Neural crest cell (in vitro differentiated cells): ENCODE data around the gene ITIH5. TPM values are rescaled to one million over a fixed set of nuclear protein-coding genes. Genes with fewer than 3 reads are reported as not detected.
"Not testable (repeated sequence)": the region's sequence is repeated elsewhere in the genome, so short reads cannot be mapped to it uniquely, and the experiment has no call there.

Experiments used
- DNase-seq: peaks from one replicate; pipeline ENCODE4 v3.0.0; 2021; ENCODE audit warnings: low read depth, mixed read lengths, low spot score
- H3K27ac Mint-ChIP-seq: one replicate; pipeline ENCODE4 v1.8.0; 2021; ENCODE audit warnings: mild to moderate bottlenecking, mixed read lengths; ENCODE audit not compliant: unreplicated experiment
- H3K27me3 Mint-ChIP-seq: 2 replicates; pipeline ENCODE4 v1.8.0; 2021; ENCODE audit warnings: low read depth, mild to moderate bottlenecking, mixed read lengths
- H3K36me3 Mint-ChIP-seq: 2 replicates; pipeline ENCODE4 v1.8.0; 2021; ENCODE audit warnings: low read depth, mild to moderate bottlenecking, mixed read lengths
- H3K4me1 Mint-ChIP-seq: 2 replicates; pipeline ENCODE4 v1.8.0; 2021; ENCODE audit warnings: mixed read lengths
- H3K4me3 Mint-ChIP-seq: one replicate; pipeline ENCODE4 v1.8.0; 2021; ENCODE audit warnings: mild to moderate bottlenecking, mixed read lengths
- H3K9me3 Mint-ChIP-seq: 2 replicates; pipeline ENCODE4 v1.8.0; 2021; ENCODE audit warnings: mixed read lengths
- total RNA-seq: library from RNA; stranded (reverse); gene quantifications from 2 replicates; pipeline ENCODE4 v1.2.1, GENCODE V29; 2021
- TF ChIP-seq, protein P1 (sequence below): fragments of 200-600 bp; sonication (generic); conservative IDR thresholded peaks from 2 replicates; pipeline ENCODE4 v1.5.0; 2021; ENCODE audit warnings: antibody characterized with exemption, mild to moderate bottlenecking

The ITIH5 gene
- total RNA-seq, 1 donor from 2014 or later, result not detected

DNA sequence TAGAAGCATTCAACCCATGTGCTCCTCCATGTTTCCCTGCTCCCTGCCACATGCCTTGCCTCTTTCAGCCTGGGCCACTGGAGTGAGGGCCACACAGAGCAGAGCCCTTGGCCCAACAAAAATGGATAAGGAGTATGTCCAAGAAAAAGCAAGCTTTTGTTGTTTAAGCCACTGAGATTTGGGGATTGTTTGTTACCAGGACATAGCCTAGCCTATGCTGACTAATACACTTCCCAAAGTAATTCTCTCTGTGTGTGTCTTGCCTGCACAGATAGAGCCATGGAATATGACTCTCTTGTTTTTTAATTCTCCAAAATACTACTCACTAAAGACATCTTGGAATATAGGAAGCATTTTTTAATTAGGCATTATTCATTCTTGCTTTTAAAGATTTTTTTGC, 22.8 kb upstream of the ITIH5 start:
- no peak overlapping the region for H3K27ac Mint-ChIP-seq
- H3K9me3 Mint-ChIP-seq, result peaks cover 6% of the 10 kb centered on the region
- no peak for DNase-seq
- H3K36me3 Mint-ChIP-seq, result peaks cover 3% of the 10 kb centered on the region
- TF ChIP-seq, protein P1, sequence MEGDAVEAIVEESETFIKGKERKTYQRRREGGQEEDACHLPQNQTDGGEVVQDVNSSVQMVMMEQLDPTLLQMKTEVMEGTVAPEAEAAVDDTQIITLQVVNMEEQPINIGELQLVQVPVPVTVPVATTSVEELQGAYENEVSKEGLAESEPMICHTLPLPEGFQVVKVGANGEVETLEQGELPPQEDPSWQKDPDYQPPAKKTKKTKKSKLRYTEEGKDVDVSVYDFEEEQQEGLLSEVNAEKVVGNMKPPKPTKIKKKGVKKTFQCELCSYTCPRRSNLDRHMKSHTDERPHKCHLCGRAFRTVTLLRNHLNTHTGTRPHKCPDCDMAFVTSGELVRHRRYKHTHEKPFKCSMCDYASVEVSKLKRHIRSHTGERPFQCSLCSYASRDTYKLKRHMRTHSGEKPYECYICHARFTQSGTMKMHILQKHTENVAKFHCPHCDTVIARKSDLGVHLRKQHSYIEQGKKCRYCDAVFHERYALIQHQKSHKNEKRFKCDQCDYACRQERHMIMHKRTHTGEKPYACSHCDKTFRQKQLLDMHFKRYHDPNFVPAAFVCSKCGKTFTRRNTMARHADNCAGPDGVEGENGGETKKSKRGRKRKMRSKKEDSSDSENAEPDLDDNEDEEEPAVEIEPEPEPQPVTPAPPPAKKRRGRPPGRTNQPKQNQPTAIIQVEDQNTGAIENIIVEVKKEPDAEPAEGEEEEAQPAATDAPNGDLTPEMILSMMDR, result no peak
- peaks cover 13% of the 10 kb centered on the region for H3K27me3 Mint-ChIP-seq
- H3K4me1 Mint-ChIP-seq, result peaks cover 6% of the 10 kb centered on the region
- H3K4me3 Mint-ChIP-seq, result no peak overlapping the region

DNA sequence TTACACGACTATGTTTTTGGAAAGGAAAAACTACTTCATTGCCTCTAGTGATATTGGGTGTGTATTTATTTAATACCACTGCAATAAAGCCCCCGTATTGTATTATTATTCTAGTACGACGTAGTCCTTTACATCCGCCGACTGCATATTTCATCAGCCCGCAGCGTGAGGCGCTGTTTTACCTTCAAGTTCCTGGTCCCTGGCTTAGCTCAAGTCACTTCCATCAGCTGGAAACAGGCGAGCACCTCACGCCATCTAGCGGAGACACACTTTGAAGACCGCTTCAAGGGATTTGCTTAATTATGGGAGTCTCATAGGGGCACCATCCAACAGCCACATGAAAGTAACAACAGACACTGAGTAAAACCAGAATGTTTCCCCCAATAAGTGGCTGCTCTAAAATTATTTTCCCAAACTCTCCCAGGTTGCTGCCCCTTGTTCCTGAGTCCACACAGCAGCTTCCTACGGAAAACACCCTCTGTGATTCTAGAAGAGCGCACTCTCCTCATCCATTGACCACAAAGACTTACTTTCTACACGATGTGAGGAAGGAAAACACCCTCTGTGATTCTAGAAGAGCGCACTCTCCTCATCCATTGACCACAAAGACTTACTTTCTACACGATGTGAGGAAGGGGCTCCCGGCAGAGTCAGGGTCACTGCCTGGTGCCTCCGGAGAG, 20.6 kb upstream of the ITIH5 start:
- H3K36me3 Mint-ChIP-seq, result no peaks in the 10 kb centered on the region
- peaks cover 36% of the 10 kb centered on the region for H3K27me3 Mint-ChIP-seq
- no peak overlapping the region for H3K4me3 Mint-ChIP-seq
- DNase-seq, result peak; percentile 78
- peaks cover 5% of the 10 kb centered on the region for H3K9me3 Mint-ChIP-seq
- peaks cover 6% of the 10 kb centered on the region for H3K4me1 Mint-ChIP-seq
- TF ChIP-seq, protein P1, result peak; percentile 93
- H3K27ac Mint-ChIP-seq, result no peak overlapping the region

DNA sequence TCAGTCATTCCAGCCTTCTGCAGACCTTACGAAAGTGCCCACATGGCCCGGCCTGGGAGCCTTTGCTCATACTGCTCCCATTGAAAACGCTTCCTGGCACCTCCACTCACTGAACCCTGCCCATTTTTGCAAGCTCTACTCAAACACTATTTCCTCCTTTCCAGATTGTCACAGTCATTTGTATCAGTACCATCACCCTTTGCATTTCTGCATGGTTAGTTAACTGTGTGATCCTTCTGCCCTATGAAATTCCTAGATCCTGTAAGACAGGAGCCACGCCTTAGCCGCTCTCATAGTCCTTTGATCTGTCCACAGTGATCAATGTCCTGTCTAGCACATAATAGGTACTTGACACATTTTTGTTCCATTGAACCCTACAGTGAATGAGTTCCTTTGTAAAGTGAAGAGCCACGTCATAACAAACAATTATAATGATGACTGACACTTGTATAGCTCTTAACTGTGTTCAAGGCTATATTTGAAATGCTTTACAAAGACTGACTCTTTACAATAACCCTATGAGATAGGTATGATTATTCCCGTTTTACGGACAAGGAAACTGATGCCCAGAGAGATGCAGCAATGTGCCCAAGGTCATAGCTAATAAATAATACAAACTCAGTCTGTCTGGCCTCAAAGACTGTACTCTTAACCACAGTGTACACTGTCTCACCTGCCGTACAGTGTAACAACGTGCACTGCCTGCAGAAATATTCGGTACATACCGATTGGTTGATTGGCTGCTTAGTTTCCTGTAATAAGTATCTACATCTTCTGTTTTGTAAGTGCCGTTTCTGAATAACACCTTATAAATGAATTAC, 19.8 kb upstream of the ITIH5 start:
- Mint-ChIP-seq H3K9me3 (peaks cover 5% of the 10 kb centered on the region), H3K36me3 (no peaks in the 10 kb centered on the region), H3K4me1 (peaks cover 6% of the 10 kb centered on the region), H3K27me3 (peaks cover 38% of the 10 kb centered on the region), H3K27ac (no peak overlapping the region), H3K4me3 (no peak overlapping the region)
- TF ChIP-seq, protein P1, result no peak
- no peak for DNase-seq

DNA sequence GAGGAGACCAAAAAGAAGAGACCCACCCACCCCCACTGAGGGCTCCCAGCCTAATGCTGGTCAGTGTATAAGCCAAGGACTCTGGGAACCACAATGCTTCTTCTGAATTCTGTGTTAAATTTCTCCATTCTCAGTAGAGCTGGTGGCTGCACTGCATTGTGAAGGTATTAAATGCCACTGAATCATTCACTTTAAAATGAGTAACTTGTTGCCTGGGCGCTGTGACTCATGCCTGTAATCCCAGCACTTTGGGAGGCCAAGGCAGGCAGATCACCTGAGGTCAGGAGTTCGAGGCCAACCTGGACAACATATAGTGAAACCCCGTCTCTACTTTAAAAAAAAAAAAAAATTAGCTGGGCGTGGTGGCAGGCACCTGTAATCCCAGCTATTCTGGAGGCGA, 13.3 kb upstream of the ITIH5 start:
- not testable (repeated sequence) for DNase-seq, H3K9me3 Mint-ChIP-seq, H3K27ac Mint-ChIP-seq, H3K36me3 Mint-ChIP-seq, H3K4me1 Mint-ChIP-seq, H3K4me3 Mint-ChIP-seq
- peaks cover 68% of the 10 kb centered on the region for H3K27me3 Mint-ChIP-seq

DNA sequence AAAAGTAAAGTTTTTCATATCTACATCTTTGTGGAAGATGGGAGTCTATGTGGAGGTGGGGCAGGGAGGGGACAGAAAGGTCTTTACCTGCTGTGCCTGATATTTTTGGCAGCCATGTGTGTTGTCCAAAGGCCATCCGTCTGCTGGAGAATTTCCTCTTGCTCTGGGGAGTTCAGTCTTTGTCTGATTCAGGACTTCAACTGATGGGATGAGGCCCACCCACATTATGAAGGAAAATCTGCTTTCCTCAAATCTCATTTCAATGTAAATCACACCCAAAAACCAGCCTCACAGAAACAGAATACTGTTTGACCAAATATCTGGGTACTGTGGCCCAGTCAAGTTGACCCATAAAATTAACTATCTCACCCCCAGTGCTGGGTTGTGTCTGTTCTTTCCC, 12.5 kb upstream of the ITIH5 start:
- H3K9me3 Mint-ChIP-seq, result peaks cover 5% of the 10 kb centered on the region

More for the DNA sequence above, 12.5 kb upstream of the ITIH5 start:
- TF ChIP-seq, protein P1, result no peak
- H3K27me3 Mint-ChIP-seq, result peaks cover 70% of the 10 kb centered on the region
- no peak for DNase-seq
- H3K4me1 Mint-ChIP-seq, result no peaks in the 10 kb centered on the region
- H3K4me3 Mint-ChIP-seq, result no peak overlapping the region
- H3K36me3 Mint-ChIP-seq, result no peaks in the 10 kb centered on the region
- no peak overlapping the region for H3K27ac Mint-ChIP-seq
